HG03558 (cell line): ENCODE data around the gene MOB2.

Source experiments
- ATAC-seq: cut with Tn5 transposase; IDR thresholded peaks from one replicate; pipeline ENCODE4 v1.9.1; 2021; ENCODE audit warnings: moderate number of reproducible peaks; ENCODE audit not compliant: unreplicated experiment; ENCODE audit errors: extremely low read depth

Gene MOB2, protein sequence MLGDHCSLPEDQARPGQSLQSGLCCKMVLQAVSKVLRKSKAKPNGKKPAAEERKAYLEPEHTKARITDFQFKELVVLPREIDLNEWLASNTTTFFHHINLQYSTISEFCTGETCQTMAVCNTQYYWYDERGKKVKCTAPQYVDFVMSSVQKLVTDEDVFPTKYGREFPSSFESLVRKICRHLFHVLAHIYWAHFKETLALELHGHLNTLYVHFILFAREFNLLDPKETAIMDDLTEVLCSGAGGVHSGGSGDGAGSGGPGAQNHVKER

DNA sequence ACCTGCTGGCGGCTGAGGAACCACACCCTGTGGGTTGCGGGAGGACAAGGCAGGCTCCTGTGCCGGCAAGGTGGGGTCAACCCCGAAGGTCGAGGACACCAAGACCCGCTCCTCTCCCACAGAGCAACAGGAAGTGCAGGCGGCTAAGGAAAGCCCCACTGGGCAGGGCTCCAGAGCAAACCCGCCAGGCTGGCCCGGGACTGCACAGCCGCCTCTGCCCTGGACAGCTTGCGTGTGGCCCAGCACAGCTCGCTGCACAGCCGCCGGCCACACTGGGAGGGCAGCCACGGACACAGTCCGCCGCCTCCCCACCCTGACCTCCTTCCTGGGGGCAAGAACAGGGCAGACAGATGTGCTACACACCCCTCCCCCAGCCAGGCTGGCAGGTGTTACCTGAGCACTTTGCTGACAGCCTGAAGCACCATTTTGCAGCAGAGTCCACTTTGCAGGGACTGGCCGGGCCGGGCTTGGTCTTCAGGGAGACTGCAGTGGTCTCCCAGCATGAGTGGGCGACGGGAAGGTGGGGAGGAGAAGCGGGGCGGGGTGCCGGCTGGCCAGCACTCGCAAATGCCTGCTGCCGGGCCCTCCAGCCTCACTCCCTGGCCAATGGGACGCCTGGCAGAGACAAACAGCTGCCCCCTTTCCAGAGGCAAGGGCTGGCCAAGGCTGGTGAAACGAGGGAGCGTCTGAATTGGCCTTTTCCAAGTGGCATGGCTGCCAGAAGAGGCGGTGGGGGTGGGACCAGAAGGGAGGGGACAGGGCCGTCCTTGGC, at the start of gene MOB2:
MOB2 (minus strand) TSS at position 726 of the 772 bp plus-strand sequence; CDS start at position 503, 223 bp downstream.
- ATAC-seq, result no peak

DNA sequence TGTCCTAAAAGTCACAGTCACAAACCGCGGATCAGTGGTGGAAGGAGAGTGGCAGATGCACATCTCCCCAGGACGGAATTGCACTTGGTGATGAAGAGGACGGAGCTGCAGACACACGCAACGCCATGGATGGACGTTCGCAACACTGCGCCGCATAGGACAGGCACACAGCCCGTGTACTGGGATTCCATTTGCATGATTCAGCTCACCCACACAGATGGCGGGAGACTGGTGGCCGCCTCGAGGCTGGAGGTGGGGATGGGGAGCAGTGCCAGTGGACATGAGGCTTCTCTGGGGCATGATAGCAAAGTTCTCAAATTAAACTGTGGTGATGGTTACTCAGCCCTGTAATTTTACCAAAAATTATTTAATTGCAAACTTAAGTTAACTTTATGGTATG, 48.1 kb upstream of the MOB2 start:
- ATAC-seq, result no peak

- no peak for ATAC-seq
Measured at GRCh38 chr11:1534171-1534570, 47.6 kb upstream of the MOB2 start.

GRCh38 chr11:1533342-1533725, 46.8 kb upstream of the MOB2 start:
- no peak for ATAC-seq

DNA sequence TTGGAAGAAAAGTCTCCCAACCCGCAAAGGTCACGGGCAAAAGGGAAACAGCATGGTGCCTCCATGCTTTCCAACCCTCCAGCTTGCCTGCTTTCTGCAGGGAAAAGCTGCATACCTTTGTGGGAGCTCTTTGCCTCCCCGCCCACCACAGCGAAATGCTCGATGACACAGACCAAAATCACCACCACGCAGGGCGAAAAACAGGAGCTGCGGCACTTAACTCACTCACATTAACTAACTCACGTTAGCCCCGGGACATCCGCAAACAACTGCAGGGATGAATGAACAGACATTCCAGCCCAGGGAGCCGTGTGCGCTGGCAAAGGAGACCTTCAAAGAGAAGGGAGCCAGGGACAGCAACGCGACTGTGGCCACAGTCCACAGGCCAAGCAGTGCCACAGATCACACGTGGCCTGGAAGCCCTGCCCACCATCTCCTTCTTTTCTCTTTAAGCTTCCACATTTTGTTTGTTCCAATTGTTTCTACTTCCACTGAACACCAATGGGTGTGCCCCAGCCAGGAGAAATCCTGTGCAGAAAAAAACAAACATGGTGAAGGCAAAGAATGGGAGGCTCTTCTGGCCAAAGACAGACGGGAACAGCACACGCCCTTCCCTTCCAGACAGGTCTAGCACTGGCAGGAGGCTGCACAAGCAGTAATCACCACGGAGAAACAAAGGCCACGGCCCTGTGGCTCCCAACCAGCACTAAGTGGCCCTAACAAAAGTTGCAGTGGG, 46.2 kb upstream of the MOB2 start:
- ATAC-seq, result no peak

DNA sequence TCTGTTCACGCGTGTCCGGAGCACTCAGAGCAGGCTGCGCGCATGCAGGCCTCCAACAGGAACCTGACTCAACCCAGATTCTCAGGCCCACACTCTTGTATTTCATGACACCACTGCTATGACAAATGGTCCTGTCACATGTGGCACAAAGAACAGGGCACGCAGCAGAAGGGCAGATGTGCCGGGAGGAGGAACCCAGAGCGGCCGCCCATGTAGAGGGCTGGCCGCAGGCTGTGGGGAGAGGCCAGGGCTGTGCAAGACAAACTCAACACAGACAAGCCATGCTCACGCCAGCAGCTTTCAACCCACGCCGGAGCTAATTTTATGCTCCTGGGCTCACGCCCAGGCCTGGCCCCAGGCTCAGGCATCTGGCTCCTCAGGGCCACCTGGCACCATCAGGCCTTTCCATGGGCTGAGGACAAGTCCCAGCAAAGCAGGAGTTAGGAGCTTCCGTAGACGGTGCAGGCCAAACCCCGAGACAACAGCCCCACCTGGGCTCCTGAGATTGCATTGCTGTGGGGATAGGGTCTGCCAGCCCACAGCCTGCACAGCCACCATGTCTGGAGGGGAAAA, 45.5 kb upstream of the MOB2 start:
- ATAC-seq, result no peak

DNA sequence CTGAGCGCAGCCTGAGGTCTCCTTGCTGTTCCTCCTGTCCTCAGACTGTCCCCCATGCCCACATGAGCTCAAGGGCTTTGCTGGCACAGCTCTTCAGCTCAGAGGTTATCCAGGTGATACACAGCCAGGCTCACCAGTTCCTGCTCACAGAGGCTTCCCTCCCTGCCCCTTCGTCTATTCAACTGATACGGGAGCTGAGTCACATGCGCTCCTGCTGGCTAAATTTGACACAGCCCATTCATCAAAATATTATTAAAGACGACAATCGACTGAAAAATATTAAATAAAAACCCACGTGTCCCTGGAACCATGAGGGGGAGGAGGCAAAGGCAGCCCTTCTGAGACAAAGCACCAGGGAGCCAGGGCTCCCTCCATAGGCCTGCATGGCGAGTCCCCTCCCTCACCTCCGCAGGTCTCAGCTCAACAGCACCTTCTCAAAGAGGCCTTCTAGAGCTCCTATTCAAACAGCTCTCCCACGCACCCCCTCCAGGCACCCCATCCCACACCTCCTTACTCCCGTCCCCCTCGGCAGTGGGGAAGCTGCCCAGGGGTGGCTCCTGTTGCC, 45.0 kb upstream of the MOB2 start:
- ATAC-seq, result no peak

DNA sequence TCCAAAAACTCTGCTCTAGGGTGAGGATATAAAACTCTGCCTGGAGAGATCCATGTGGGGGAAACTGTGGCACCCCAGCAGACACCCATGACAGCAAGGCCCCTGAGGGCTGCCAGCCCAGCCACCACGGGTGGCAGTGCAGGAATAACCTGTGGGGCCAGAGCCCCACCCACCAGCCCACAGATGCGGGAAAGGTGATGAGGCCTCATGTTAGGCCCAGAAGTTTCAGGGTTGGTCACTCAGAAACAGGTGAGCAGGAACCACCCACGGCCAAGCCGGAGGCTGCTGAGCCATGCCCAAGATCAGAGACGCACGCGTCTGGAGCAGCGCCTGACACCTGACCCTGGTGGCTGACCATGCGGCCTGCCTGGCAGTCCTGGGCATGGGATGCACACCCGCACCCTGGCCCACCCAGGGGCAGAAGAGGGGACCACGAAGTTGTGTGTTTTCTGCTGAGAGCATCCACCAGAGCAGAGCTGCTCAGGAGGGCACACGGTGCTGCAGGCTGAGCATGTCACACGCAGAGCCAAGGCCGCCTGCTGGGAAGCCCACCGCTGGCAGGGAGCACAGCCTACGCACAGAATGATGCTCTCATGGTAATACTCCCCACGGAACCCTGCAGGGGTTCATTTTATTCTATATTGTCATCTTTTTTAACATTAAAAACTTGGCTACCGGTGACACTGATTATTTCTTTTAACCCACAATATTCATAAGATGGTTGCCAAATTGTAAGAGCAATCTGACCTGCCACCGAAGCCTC, 44.3 kb upstream of the MOB2 start:
- no peak for ATAC-seq

- no peak for ATAC-seq
Measured at GRCh38 chr11:1529774-1530173, 43.2 kb upstream of the MOB2 start.

DNA sequence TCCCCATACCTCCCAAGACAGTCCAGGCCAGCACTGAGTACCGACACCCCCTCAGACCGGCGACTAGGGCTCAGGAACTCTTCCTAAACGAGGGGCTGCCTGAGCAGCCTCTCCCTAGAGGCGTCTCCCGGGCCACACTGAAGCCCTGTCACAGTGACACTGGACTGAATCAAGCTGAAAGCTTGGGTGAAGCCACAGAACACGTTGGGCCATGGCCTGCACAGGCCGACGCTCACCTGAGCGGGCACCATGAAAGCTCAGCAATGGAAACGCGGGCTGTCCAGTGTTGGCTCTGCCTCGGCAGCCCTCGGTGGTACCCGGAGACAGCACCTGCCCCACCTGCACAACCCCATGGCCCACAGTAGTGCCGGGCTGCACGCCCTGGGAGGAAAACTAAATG, 42.7 kb upstream of the MOB2 start:
- ATAC-seq, result no peak

GRCh38 chr11:1528710-1529109, 42.1 kb upstream of the MOB2 start:
- ATAC-seq, result no peak

DNA sequence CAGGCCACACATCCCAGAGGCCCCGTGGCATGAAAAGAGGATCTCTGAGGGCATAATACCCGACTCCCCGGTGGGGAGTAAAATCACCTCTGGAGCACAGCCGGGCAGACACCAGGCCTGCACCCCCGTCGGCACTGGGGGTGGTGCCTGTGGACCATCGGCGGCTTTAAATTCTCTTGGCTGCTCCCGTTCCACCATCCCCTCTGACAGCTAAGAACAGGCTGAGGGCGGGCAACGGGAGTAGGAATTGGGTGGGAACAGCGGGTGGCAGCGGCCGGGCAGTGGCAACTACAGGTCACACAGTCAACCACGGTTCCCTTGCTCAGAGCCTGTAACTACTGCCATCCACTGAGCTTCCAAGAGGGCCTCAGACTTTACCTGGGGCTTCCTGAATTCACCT, 40.2 kb upstream of the MOB2 start:
- ATAC-seq, result no peak

DNA sequence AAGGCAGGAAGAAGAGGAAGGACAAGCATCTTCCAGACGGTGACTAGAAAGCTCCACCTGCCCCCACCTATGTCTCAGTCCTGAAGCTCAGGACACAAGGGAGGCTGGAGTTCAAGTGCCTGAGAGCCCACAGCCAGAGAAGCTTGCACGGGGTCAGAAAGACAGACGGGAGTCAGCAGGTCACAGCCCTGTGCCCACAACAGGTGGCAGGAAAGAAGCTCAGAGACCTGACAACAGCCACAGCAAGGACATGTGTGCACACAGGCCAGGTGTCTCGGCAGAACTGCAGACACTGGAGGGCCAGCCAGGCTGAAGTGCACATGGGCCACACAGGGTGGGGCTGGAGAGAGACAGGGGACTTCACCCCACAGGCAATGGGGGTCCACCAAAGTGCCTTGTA, 37.2 kb upstream of the MOB2 start:
- ATAC-seq, result no peak

DNA sequence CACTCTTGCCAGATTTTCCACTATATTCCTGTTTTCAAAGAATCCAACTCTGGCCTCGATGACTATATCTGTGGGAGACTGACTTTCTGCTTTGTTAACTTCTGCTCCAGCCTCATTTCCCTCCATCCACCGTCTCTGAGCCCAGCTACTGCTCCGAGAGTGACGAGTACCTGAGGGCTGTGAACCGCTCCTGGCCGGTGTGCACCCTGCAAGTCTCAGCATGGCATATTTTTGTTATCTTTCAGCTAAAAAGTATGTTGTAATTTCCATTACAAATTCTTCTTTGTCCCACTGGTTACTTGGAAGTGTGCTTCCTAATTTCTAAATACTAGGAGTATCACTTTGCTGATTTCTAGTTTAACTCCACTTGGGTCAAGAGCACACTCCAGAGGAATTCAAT, 36.5 kb upstream of the MOB2 start:
- ATAC-seq, result no peak

DNA sequence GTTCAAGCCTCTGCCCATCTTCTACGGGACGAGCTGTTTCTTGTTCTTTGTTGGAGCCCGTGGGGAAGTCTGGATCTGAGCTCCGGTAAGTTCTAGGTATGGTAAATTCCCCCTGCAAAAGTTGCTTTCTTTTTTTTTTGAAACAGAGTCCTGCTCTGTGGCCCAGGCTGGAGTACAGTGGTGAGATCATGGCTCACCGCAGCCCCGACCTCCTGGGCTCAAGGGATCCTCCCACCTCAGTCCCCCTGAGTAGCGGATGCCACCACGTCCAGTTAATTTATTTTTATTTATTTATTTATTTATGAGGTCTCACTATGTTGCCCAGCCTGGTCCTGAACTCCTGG, 35.5 kb upstream of the MOB2 start:
- ATAC-seq, result no peak

DNA sequence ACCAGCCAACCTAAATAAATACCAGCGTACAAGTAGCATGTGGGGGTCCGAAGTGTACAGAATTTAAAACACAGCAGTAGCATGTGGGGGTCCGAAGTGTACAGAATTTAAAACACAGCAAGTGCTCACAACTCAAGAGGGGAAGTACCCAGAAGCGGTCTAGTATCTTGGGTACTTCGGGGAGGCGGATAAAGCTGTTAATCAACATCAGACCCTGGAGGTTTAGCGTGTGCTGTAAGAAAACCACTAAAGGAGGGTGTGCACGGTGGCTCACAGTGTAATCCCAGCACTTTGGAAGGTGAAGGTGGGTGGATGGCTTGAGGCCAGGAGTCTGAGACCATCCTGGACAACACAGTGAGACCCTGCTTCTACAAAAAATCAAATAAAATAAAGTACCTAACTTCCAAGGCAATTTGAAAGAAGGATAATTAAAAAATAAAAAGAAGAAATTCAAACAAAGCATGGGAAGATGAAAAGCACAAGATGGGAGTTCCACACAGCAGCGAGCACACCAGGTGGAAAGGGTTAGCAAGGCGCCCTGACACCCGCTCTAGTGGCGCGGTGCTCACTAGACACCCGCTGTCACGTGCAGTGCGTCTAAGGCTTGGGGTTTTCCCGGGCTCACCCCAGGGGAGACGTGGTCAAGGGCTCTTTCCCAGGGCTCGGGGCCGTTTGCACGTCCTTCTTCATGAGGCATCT, 35.0 kb upstream of the MOB2 start:
- ATAC-seq, result no peak

DNA sequence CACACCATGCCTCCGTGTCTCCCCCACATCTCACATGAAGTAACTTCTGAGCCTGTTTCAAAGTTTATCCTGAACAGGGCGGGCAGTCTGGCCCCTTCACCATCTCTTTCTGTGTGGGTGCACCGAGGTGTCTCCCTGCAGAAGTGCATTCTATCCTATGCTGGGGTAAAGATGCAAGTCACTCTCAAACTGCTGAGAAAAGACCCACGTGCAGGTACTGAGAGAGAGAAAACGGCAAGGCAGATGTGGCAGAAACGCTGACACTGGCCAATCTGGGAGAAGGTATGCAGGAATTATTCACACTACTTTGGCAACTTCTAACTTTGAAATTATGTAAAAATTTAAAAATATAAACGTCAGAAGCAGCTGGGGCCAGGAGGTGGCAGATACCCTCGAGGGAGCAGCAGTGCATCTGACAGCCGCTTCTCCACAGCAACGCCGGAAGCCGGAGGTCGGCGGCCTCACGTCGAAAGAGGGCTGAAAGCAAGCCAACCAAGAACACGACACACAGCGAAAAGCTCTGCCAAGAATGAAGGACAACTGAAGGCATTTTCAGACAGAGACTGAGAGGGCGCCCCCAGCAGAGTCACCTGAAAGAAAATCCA, 34.2 kb upstream of the MOB2 start:
- ATAC-seq, result no peak

GRCh38 chr11:1520209-1520662, 33.7 kb upstream of the MOB2 start:
- no peak for ATAC-seq
